ACC112 (cell line): ENCODE results near the gene PLRG1.

ENCODE experiments used
- H2AFZ ChIP-seq: fragments of 200-600 bp; sonication (generic); one replicate; pipeline ENCODE4 v1.6.0; 2017; ENCODE audit warnings: antibody characterized with exemption, low read length; ENCODE audit not compliant: unreplicated experiment
- H3K27ac ChIP-seq: fragments of 200-600 bp; sonication (generic); 2 replicates; pipeline ENCODE4 v1.5.1; 2014; ENCODE audit warnings: low read depth, mild to moderate bottlenecking, antibody characterized with exemption, low read length, moderate library complexity
- H3K27me3 ChIP-seq: fragments of 200-600 bp; sonication (generic); 2 replicates; pipeline ENCODE4 v1.6.1; 2014; ENCODE audit warnings: mild to moderate bottlenecking, antibody characterized with exemption, low read length, moderate library complexity, mixed read lengths; ENCODE audit not compliant: insufficient read depth
- H3K36me3 ChIP-seq: fragments of 200-600 bp; sonication (generic); 2 replicates; pipeline ENCODE4 v1.6.1; 2016; ENCODE audit warnings: mild to moderate bottlenecking, antibody characterized with exemption, low read length, moderate library complexity, mixed read lengths; ENCODE audit not compliant: insufficient read depth
- H3K4me1 ChIP-seq: fragments of 200-600 bp; sonication (generic); one replicate; pipeline ENCODE4 v1.6.1; 2016; ENCODE audit warnings: low read length, mixed read lengths; ENCODE audit not compliant: insufficient read depth, unreplicated experiment, control insufficient read depth
- H3K4me3 ChIP-seq: fragments of 200-600 bp; sonication (generic); 2 replicates; pipeline ENCODE4 v1.5.1; 2014; ENCODE audit warnings: mild to moderate bottlenecking, low read depth, low read length
- H3K79me2 ChIP-seq: fragments of 200-600 bp; sonication (generic); one replicate; pipeline ENCODE4 v1.6.0; 2016; ENCODE audit warnings: low read length; ENCODE audit not compliant: control insufficient read depth, unreplicated experiment, insufficient read depth

PLRG1 gene

DNA sequence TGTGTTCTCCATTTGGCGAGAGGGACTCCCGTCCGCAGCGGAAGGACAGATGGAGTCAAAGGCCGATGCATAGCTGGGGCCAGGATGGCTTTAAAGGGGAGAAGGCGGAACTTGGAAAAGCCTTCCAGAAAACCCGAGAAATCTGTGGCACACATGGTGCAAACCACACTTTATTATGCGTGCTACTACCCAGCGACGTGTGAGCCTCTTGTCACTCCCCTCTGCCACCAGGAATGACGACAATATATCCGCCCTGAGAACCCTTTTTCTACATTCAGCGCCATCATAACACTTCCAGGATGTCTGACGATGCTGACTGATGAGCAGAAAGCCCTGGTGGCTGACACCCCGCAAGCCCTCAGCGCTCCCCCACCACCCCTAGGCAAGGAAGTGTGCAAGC is 57.9 kb downstream of the PLRG1 start:
- peaks cover 95% of the 10 kb centered on the region for H3K27me3 ChIP-seq
- peaks cover 4% of the 10 kb centered on the region for H3K4me1 ChIP-seq
- no peaks in the 10 kb centered on the region for H3K36me3 ChIP-seq
- H3K4me3 ChIP-seq, result peak overlapping the region; percentile 63
- H3K79me2 ChIP-seq, result no peaks in the 10 kb centered on the region
- no peak overlapping the region for H3K27ac ChIP-seq
- H2AFZ ChIP-seq, result no peak overlapping the region

DNA sequence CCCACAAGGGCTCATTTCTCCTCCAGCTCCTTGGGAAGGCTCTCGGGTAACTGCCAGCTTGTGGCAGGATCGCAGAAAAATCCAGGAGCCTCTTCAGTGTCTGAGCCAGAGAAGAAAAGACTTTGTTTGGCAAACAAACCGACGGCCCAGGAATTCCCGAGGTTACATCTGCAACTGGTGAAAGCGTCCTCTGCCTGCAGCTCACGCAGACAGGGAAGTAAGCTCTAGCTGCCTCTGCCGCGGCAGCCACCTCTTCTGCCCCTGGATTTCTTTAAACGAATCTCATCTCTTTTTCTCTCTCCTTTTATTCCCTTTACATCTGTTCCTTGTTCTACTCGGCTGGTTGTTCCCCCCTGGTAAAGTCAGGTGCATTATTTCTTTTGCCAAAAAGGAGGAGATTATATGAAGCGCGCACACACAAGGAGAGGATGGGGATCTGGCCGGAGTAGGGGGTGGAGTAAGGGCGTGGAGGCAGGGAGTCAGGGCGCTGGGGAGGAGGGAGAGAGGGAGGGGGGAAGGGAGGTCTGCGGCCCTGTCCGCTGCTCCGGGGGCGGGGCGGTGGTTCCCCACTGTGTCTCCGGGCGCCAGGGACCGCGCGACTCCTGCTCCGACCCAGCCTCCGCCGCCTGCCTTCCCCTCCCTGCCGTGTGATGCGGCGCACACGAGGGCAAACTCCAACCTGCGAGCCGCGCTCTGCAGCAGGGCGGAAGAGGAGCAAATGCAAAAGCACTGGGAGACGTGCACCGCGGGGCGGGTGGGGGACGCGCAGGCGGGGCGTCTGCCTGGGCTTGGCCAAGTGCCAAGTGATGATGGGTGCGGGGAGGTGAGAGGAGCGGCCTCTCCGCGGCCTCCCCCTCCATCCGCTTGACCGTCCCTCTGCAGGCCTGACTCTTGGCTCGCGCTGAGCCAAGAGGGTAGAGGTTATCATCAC is 58.6 kb downstream of the PLRG1 start, which contains the start of gene DCHS2:
TSS of gene DCHS2 (minus strand) at position 459 of the 931 bp plus-strand sequence. CDS start at position 15, 444 bp downstream.
- Histone ChIP-seq H3K4me3 (peak within 1 kb of the TSS; percentile 63), H3K36me3 (no peaks in the 10 kb centered on the region), H3K27ac (no peak within 1 kb of the TSS), H3K79me2 (no peaks in the 10 kb centered on the region), H3K4me1 (peaks cover 4% of the 10 kb centered on the region), H2AFZ (no peak within 1 kb of the TSS), H3K27me3 (peaks cover 95% of the 10 kb centered on the region)

DNA sequence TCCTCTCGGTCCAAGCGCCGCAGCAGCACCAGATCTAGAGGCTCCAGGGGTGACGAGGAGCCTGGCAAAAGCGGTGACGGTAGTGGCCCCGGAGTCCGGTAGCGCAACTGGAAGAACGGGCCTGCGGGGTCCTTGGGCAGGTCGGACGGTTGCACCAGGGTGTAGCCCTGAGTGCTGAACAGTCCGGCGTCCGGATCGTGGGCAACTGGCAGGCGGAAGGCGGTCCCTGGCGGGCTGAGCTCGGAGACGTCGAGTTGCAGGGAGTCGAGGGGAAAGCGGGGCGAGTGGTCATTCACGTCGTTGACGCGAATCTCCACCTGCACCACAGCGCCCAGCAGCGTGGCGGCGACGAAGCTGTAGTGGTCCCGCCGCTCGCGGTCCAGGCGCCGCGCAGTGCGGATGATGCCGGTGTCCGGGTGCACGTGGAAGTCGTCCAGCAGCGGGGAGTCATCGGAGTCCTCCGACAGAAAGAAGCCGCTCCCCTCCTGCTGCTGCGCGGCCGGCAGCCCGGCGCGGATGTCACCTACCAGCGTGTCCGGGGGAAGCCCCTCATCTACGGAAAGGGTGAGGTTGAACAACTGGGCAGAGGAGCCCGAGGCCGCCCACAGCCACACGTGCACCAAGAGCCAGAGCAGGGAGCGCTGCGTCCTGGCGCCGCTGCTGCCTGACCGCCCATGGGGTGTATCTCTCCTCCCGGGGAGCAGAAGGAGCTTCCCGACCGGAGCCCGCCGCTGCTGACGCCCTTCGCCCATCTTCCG is 59.4 kb downstream of the PLRG1 start:
- H2AFZ ChIP-seq, result no peak overlapping the region

DNA sequence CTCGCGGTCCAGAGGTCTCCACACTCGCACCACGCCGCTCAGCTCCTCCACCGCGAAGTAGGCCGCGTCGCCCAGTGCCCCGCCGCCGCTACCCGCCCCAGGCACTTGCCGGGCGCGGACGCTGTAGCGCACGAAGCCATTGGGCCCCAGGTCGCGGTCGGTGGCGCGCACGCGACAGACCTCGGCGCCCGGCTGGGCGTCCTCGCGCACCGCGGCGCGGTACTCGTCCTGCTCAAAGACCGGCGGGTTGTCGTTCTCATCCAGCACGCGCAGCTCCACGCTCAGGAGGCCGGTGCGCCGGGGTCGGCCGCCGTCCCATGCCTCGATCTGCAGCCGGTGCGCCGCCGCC is 60.0 kb downstream of the PLRG1 start:
- Histone ChIP-seq H3K27me3 (peaks cover 98% of the 10 kb centered on the region), H3K79me2 (no peaks in the 10 kb centered on the region), H3K4me3 (no peak overlapping the region), H3K27ac (no peak overlapping the region), H3K4me1 (peaks cover 4% of the 10 kb centered on the region), H3K36me3 (no peaks in the 10 kb centered on the region), H2AFZ (no peak overlapping the region)

More for the DNA sequence above, 59.4 kb downstream of the PLRG1 start:
- Histone ChIP-seq H3K79me2 (no peaks in the 10 kb centered on the region), H3K27ac (no peak overlapping the region), H3K4me3 (peak overlapping the region; percentile 63), H3K4me1 (peaks cover 4% of the 10 kb centered on the region), H3K27me3 (peaks cover 95% of the 10 kb centered on the region), H3K36me3 (no peaks in the 10 kb centered on the region)

DNA sequence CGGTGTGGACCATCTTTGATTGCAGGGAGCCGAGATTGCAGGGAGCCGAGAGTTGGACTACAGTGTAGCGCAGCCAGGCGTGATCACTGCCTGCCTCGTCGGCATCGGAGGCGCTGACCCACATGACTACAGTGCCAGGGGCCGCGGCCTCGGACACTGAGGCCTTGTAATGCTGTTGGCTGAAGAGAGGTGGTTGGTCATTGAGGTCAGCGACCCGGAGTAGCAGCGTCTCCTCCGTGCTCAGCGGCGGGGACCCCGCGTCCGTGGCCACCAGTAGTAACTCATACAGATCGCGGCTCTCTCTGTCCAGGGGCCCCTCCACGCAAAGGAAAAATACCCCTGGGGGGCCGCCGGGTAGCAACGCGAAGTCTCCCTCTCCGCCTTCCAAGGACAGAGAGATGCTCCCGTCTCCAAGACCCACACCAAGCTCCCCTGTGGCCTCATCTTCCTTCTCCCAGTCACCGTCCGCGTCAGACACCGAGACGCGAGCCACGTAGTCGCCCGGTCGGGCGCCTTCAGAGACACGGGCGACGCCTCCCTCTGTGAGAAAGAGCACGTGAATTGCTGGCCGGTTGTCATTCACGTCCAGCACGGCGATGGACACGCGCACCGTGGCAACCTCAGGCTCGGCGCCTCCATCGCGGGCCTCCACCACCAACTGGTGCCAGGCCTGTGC is 60.5 kb downstream of the PLRG1 start:
- H3K27me3 ChIP-seq, result peaks cover 98% of the 10 kb centered on the region
- no peak overlapping the region for H2AFZ ChIP-seq
- no peak overlapping the region for H3K27ac ChIP-seq
- H3K4me3 ChIP-seq, result no peak overlapping the region
- H3K79me2 ChIP-seq, result no peaks in the 10 kb centered on the region
- peaks cover 4% of the 10 kb centered on the region for H3K4me1 ChIP-seq
- H3K36me3 ChIP-seq, result no peaks in the 10 kb centered on the region

DNA sequence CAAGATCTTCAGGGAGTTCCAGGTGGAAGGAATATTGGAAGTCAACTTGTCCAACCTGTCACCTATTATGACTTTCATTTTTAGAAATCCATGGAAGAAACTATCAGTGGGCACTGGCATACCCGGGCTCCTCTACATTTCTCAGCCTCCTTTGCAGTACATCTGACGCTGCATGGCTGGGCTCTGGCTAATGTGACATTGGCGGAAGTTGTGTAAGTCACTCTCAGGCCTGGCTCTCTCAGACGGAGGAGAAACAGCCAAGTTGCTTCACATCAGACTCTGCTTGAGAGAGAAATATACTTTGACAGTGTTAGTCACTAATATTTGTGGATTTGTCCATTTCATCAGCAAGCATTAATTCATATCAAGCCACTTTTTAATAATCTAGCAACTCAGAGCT is 63.1 kb downstream of the PLRG1 start:
- Histone ChIP-seq H3K36me3 (no peaks in the 10 kb centered on the region), H2AFZ (no peak overlapping the region), H3K27me3 (peaks cover 100% of the 10 kb centered on the region), H3K4me3 (no peak overlapping the region), H3K4me1 (peaks cover 2% of the 10 kb centered on the region), H3K27ac (no peak overlapping the region), H3K79me2 (no peaks in the 10 kb centered on the region)

DNA sequence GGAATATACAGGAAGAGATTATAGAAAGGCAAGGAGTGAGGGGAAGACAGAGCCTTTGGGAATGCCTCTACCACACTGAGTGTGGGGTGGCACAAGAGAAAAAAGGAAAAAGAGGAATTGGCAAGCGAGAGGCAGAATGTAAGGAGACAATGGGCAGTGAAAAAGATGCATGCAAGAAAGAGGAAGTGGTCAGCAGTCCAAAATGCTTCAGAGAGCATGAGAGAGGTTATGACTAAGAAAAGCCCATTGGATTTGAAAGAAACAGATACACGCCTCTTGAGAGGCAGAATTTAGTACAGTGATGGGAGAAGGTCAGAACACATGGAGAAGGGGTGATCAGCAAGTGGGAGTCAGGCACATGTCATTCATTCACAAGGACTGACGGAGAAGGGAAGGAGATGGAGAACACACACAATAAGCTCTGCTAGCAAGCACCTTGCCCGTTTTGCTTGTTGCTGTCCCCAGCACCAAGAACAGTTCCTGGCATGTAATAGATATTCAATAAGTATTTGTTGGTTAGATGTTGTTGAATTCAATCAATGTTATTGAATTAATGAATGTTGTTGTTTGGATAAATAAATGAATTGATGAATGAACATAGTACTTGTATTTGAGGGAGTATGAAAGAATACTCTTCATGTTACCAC is 65.0 kb downstream of the PLRG1 start:
- no peak overlapping the region for H3K4me3 ChIP-seq
- no peaks in the 10 kb centered on the region for H3K36me3 ChIP-seq
- H3K4me1 ChIP-seq, result no peaks in the 10 kb centered on the region
- H3K79me2 ChIP-seq, result no peaks in the 10 kb centered on the region
- no peak overlapping the region for H2AFZ ChIP-seq
- H3K27ac ChIP-seq, result no peak overlapping the region
- peaks cover 91% of the 10 kb centered on the region for H3K27me3 ChIP-seq
